A549 (cell line): Measurements from ENCODE around the gene INPPL1.

Experiments used
- CBX2 ChIP-seq: fragments of 200-600 bp; sonication (generic); IDR thresholded peaks from 2 replicates; pipeline ENCODE4 v1.6.1; 2016; ENCODE audit warnings: low read depth, mild to moderate bottlenecking, borderline replicate concordance
- FOSL2 ChIP-seq, 2 experiments: fragments of 450-650 bp in 1 of 2; fragments of >200 bp in 1 of 2; sonication (Bioruptor Twin) in 1 of 2; formaldehyde crosslinking; IDR thresholded peaks; 2 replicates each; pipeline versions ENCODE4 v1.5.0 to v1.6.1; 2016 to 2020; ENCODE audit warnings: mild to moderate bottlenecking in 1 of 2, moderate library complexity in 1 of 2

- TF ChIP-seq FOSL2 (IDR thresholded peaks at IDR 0.05) = no peak
- TF ChIP-seq FOSL2 (CRISPR knock-in tag; IDR thresholded peaks at IDR 0.05) = no peak
- no peak for TF ChIP-seq CBX2
Observed at GRCh38 chr11:72236774-72237111, 12.2 kb downstream of the INPPL1 start.
